Mesenchymal stem cell (in vitro differentiated cells and primary cell): ENCODE data around the gene ZDHHC24.

ENCODE experiments used
- DNase-seq: peaks from one replicate; pipeline ENCODE4 v3.0.0-alpha.2; 2013
- H2AFZ ChIP-seq: one replicate; pipeline ENCODE4 v1.6.1; 2013; ENCODE audit warnings: low read depth, mild to moderate bottlenecking, control low read depth, inconsistent platforms, low read length, moderate library complexity
- H2AK5ac ChIP-seq: 2 replicates; pipeline ENCODE4 v1.6.1; 2013; ENCODE audit warnings: low read length, moderate library complexity, mild to moderate bottlenecking, inconsistent platforms; ENCODE audit not compliant: severe bottlenecking
- H2BK120ac ChIP-seq: one replicate; pipeline ENCODE4 v1.6.1; 2013; ENCODE audit warnings: low read depth, mild to moderate bottlenecking, inconsistent platforms, low read length, moderate library complexity
- H2BK12ac ChIP-seq, 2 experiments: one replicate each; pipeline ENCODE4 v1.6.1; 2013; ENCODE audit warnings: inconsistent platforms in 2 of 2, low read length in 2 of 2, mild to moderate bottlenecking in 2 of 2, moderate library complexity in 2 of 2, control low read depth in 1 of 2
- H2BK15ac ChIP-seq: one replicate; pipeline ENCODE4 v1.6.1; 2013; ENCODE audit warnings: mild to moderate bottlenecking, low read depth, inconsistent platforms; ENCODE audit not compliant: poor library complexity, severe bottlenecking
- H2BK5ac ChIP-seq: 2 replicates; pipeline ENCODE4 v1.6.1; 2013; ENCODE audit warnings: low read depth, mild to moderate bottlenecking, low read length, control low read depth, inconsistent platforms; ENCODE audit not compliant: poor library complexity, severe bottlenecking
- H3K14ac ChIP-seq, 2 experiments: one replicate each; pipeline ENCODE4 v1.6.1; 2013; ENCODE audit warnings: inconsistent platforms in 2 of 2, low read length in 2 of 2, control low read depth in 1 of 2, mild to moderate bottlenecking in 1 of 2, moderate library complexity in 1 of 2
- H3K18ac ChIP-seq, 2 experiments: one replicate each; pipeline ENCODE4 v1.6.1; 2013; ENCODE audit warnings: inconsistent platforms in 2 of 2, low read length in 2 of 2, control low read depth in 1 of 2, low read depth in 1 of 2, mild to moderate bottlenecking in 1 of 2
- H3K23ac ChIP-seq, 2 experiments: one replicate each; pipeline ENCODE4 v1.6.1; 2013; ENCODE audit warnings: inconsistent platforms in 2 of 2, low read length in 2 of 2, mild to moderate bottlenecking in 2 of 2, moderate library complexity in 2 of 2, control low read depth in 1 of 2
- H3K27ac ChIP-seq: 2 replicates; pipeline ENCODE4 v1.5.1; 2013; ENCODE audit warnings: mild to moderate bottlenecking, moderate library complexity, low read length, control low read depth, inconsistent platforms; ENCODE audit not compliant: poor library complexity, severe bottlenecking
- H3K27me3 ChIP-seq, 2 experiments: 2 replicates each; pipeline versions ENCODE4 v1.6.1 to v1.7.0; 2013; ENCODE audit warnings: low read length in 2 of 2, mild to moderate bottlenecking in 2 of 2, moderate library complexity in 2 of 2, control low read depth in 1 of 2, inconsistent platforms in 1 of 2; ENCODE audit not compliant: control insufficient read depth in 1 of 2, insufficient read depth in 1 of 2
- H3K36me3 ChIP-seq, 2 experiments: 2 replicates each; pipeline versions ENCODE4 v1.6.1 to v1.7.0; 2013; ENCODE audit warnings: low read length in 2 of 2, control low read depth in 1 of 2, inconsistent platforms in 1 of 2, low read depth in 1 of 2, mild to moderate bottlenecking in 1 of 2; ENCODE audit not compliant: insufficient read depth in 2 of 2, control insufficient read depth in 1 of 2
- H3K4ac ChIP-seq, 2 experiments: one replicate each; pipeline ENCODE4 v1.6.1; 2013; ENCODE audit warnings: inconsistent platforms in 2 of 2, low read length in 2 of 2, mild to moderate bottlenecking in 2 of 2, moderate library complexity in 2 of 2, control low read depth in 1 of 2, low read depth in 1 of 2
- H3K4me1 ChIP-seq: 2 replicates; pipeline ENCODE4 v1.6.1; 2013; ENCODE audit warnings: low read depth, low read length, control low read depth; ENCODE audit not compliant: control insufficient read depth, insufficient read depth
- H3K4me2 ChIP-seq: 2 replicates; pipeline ENCODE4 v1.6.1; 2013; ENCODE audit warnings: low read length, mild to moderate bottlenecking, inconsistent platforms; ENCODE audit not compliant: poor library complexity, severe bottlenecking
- H3K4me3 ChIP-seq, 2 experiments: 2 replicates each; pipeline versions ENCODE4 v1.5.1 to v1.7.0; 2013; ENCODE audit warnings: low read length in 2 of 2, mild to moderate bottlenecking in 2 of 2, control low read depth in 1 of 2, low read depth in 1 of 2; ENCODE audit not compliant: insufficient read depth in 1 of 2
- H3K79me1 ChIP-seq: replicated peaks from 2 replicates; pipeline ENCODE4 v1.6.1; 2013; ENCODE audit warnings: mild to moderate bottlenecking, control low read depth, low read length, inconsistent platforms; ENCODE audit not compliant: poor library complexity, severe bottlenecking
- H3K9ac ChIP-seq: 2 replicates; pipeline ENCODE4 v1.7.0; 2013; ENCODE audit warnings: mild to moderate bottlenecking, low read length, moderate library complexity
- H3K9me3 ChIP-seq: 2 replicates; pipeline ENCODE4 v1.7.0; 2013; ENCODE audit warnings: mild to moderate bottlenecking, low read length; ENCODE audit not compliant: control insufficient read depth
- H4K8ac ChIP-seq: one replicate; pipeline ENCODE4 v1.6.1; 2013; ENCODE audit warnings: inconsistent platforms, mild to moderate bottlenecking, low read length, moderate library complexity
- H4K91ac ChIP-seq: one replicate; pipeline ENCODE4 v1.6.1; 2013; ENCODE audit warnings: mild to moderate bottlenecking, low read length, inconsistent platforms
- whole genome bisulfite sequencing: methylation state at CpG from one replicate; pipeline ENCODE4 v1.1.7; 2013; ENCODE audit warnings: mixed read lengths; 5-methylcytosine and 5-hydroxymethylcytosine counted together

The ZDHHC24 gene

GRCh38 chr11:66484806-66485380, 61.0 kb downstream of the ZDHHC24 start:
- peaks cover 14% of the 10 kb centered on the region for H3K79me1 ChIP-seq
- peaks cover 14% of the 10 kb centered on the region for H3K4me1 ChIP-seq
- WGBS = 98% methylated on average over 6 of the region's 7 CpGs
- H2BK5ac ChIP-seq = no peak overlapping the region
- no peak for DNase-seq
- no peak overlapping the region for H4K91ac ChIP-seq
- peaks cover 51 to 59% of the 10 kb centered on the region in 2 experiments for H3K36me3 ChIP-seq
- no peak overlapping the region for H3K4me3 ChIP-seq
- no peak overlapping the region for H2BK15ac ChIP-seq
- no peak overlapping the region for H3K4ac ChIP-seq
- H3K27me3 ChIP-seq = no peaks in the 10 kb centered on the region
- H4K8ac ChIP-seq = no peak overlapping the region
- no peak overlapping the region for H2AK5ac ChIP-seq
- no peaks in the 10 kb centered on the region for H3K9me3 ChIP-seq
- no peak overlapping the region for H3K18ac ChIP-seq
- H3K23ac ChIP-seq = no peak overlapping the region
- no peak overlapping the region for H2BK120ac ChIP-seq
- H3K4me2 ChIP-seq = no peak overlapping the region
- H3K27ac ChIP-seq = no peak overlapping the region
- H3K9ac ChIP-seq = no peak overlapping the region
- no peak overlapping the region for H2BK12ac ChIP-seq
- H3K14ac ChIP-seq = no peak overlapping the region
- H2AFZ ChIP-seq = no peak overlapping the region

DNA sequence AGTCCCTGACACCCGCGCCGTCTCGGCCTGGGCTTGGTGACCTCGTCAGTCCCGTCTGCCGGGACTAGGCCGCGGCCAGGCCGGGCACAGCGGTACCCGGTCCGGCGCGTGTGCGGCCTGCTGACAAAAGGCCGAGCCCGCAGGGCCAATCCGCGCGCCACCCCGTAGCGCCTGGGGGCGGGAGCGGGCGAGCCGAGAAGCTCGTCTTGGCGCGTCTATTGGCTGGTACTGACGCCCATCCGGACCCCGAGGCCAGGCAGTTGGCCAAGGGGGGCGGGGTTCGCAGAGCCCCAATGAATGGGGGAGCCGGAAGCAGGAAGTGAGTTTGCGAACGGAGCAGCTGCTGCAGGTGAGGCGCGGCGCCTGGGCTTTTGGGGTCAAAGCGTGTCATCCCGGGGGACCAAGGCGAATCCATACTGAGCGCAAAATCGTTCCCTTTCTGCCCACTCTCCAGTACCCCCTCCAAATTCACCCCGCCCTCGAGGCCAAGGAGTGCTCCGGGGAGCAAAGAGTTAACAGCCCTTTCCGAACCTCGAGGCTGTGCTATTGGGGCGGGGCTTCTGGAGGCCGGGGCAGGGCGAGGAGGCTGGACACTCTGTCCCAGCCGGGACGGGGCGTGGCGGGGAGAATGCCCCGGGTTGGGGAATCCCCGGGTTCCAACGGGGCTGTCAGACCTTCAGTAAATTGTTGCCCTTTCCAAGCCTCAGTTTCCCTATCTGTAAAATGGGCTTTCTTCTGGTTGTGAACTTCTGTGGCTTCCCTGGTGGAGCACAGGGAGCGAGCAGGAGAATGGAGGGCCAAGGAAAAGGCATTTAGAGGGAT, 65.5 kb downstream of the ZDHHC24 start, which contains the start of gene DPP3:
Gene DPP3 (plus strand): TSS at position 318 of the 822 bp plus-strand sequence. CDS start 1,767 bp downstream, outside the sequence.
- Histone ChIP-seq H3K79me1 (peaks cover 24% of the 10 kb centered on the region), H3K4me2 (peak within 1 kb of the TSS; percentile 82), H2BK15ac (peak within 1 kb of the TSS; percentile 91), H3K23ac (peak within 1 kb of the TSS in 1 of 2 experiments; percentile 46), H4K91ac (peak within 1 kb of the TSS; percentile 65), H4K8ac (peak within 1 kb of the TSS; percentile 94), H3K9me3 (no peaks in the 10 kb centered on the region), H2BK5ac (peak within 1 kb of the TSS; percentile 85), H3K9ac (peak within 1 kb of the TSS; percentile 99), H3K27ac (peak within 1 kb of the TSS; percentile 96), H2BK12ac (peak within 1 kb of the TSS in 1 of 2 experiments; percentile 6), H3K36me3 (peaks cover 30 to 37% of the 10 kb centered on the region in 2 experiments), H2AK5ac (peak within 1 kb of the TSS; percentile 24), H3K4me1 (peaks cover 14% of the 10 kb centered on the region), H2BK120ac (peak within 1 kb of the TSS; percentile 71), H3K14ac (peak within 1 kb of the TSS in 1 of 2 experiments; percentile 82), H3K4me3 (peak within 1 kb of the TSS; percentile 73 to 96), H3K27me3 (no peaks in the 10 kb centered on the region), H3K18ac (peak within 1 kb of the TSS; percentile 46 to 84), H3K4ac (peak within 1 kb of the TSS; percentile 55 to 97), H2AFZ (peak within 1 kb of the TSS; percentile 36)
- under 1% methylated on average over 61 of the region's 62 CpGs for WGBS
- DNase-seq = peak; percentile 98

- H3K9me3 ChIP-seq = no peaks in the 10 kb centered on the region
- peak overlapping the region in 1 of 2 experiments; percentile 46 for H3K23ac ChIP-seq
- H3K4me1 ChIP-seq = peaks cover 16% of the 10 kb centered on the region
- peak overlapping the region; percentile 73 to 96 for H3K4me3 ChIP-seq
- peak overlapping the region in 1 of 2 experiments; percentile 82 for H3K14ac ChIP-seq
- H3K4ac ChIP-seq = peak overlapping the region; percentile 55 to 97
- H3K27me3 ChIP-seq = no peaks in the 10 kb centered on the region
- DNase-seq = peak; percentile 59
- 2% methylated on average over 32 of the region's 34 CpGs for WGBS
- H3K79me1 ChIP-seq = peaks cover 25% of the 10 kb centered on the region
- H2BK15ac ChIP-seq = peak overlapping the region; percentile 91
- H2BK120ac ChIP-seq = peak overlapping the region; percentile 71
- H3K18ac ChIP-seq = peak overlapping the region; percentile 46 to 84
- peaks cover 31 to 35% of the 10 kb centered on the region in 2 experiments for H3K36me3 ChIP-seq
- peak overlapping the region; percentile 36 for H2AFZ ChIP-seq
- peak overlapping the region; percentile 99 for H3K9ac ChIP-seq
- H4K8ac ChIP-seq = peak overlapping the region; percentile 94
- peak overlapping the region; percentile 82 for H3K4me2 ChIP-seq
- H2BK5ac ChIP-seq = peak overlapping the region; percentile 85
- H3K27ac ChIP-seq = peak overlapping the region; percentile 96
- peak overlapping the region; percentile 65 for H4K91ac ChIP-seq
- H2AK5ac ChIP-seq = peak overlapping the region; percentile 24
- H2BK12ac ChIP-seq = no peak overlapping the region
These were observed 66.3 kb downstream of the ZDHHC24 start for GRCh38 chr11:66479394-66480116.
